Motor neuron (in vitro differentiated cells): Measurements from ENCODE around the gene TTF2. TPM values are rescaled to one million over a fixed set of nuclear protein-coding genes. Genes with fewer than 3 reads are reported as not detected.
A peak's percentile ranks its signal among the peaks of the same experiment; 100 is the strongest.

Experiments used
- ATAC-seq, 8 experiments: fragments of 200-7000 bp; cut with Tn5 transposase; replicated peaks in 6 of 8; 2 replicates each; pipeline ENCODE4 v1.8.0; 2021; ENCODE audit warnings: mild to moderate bottlenecking in 8 of 8, moderate library complexity in 8 of 8
- H3K27ac ChIP-seq, 2 donors: fragments of 250-450 bp; sonication (Bioruptor Pico); 2 replicates each; pipeline ENCODE4 v1.9.0; 2021; ENCODE audit warnings: antibody characterized with exemption in 2 of 2, mild to moderate bottlenecking in 2 of 2, moderate library complexity in 1 of 2
- H3K4me1 ChIP-seq, 2 donors: fragments of 250-450 bp; sonication (Bioruptor Pico); replicated peaks in 1 of 2; 2 replicates each; pipeline ENCODE4 v1.6.1; 2021; ENCODE audit warnings: antibody characterized with exemption in 2 of 2, mild to moderate bottlenecking in 2 of 2, moderate library complexity in 1 of 2
- H3K4me3 ChIP-seq, 5 donors: fragments of 250-450 bp; sonication (Bioruptor Pico); 2 replicates each; pipeline ENCODE4 v1.9.0; 2021; ENCODE audit warnings: antibody characterized with exemption in 5 of 5, mild to moderate bottlenecking in 5 of 5, moderate library complexity in 4 of 5
- WGBS, 10 experiments: fragments of 450-650 bp; shearing (Covaris generic); methylation state at CpG; one replicate each; pipeline ENCODE4 v1.0.0; 2022; 5-methylcytosine and 5-hydroxymethylcytosine counted together
- in situ Hi-C, 9 experiments: fragments of 400-800 bp; cut with MboI; loops; one replicate each; pipeline ENCODE4 v1.15.0; 2021; ENCODE audit warnings: low sequenced_read_pairs in 9 of 9, low pct_unique_long_range_greater_than_20kb in 2 of 9; ENCODE audit not compliant: unreplicated experiment in 9 of 9
- total RNA-seq, 8 experiments: library from RNA; unstranded; fragments of 300-600 nt; gene quantifications; 2 replicates each; pipeline versions ENCODE4 v1.2.3 to v1.2.4, GENCODE V29; 2022

Gene TTF2
- 10 to 100 TPM in 4 of 8 experiments, 1 to 10 TPM in 4; 5.4 to 48.7 (median 10.6) TPM for total RNA-seq

DNA sequence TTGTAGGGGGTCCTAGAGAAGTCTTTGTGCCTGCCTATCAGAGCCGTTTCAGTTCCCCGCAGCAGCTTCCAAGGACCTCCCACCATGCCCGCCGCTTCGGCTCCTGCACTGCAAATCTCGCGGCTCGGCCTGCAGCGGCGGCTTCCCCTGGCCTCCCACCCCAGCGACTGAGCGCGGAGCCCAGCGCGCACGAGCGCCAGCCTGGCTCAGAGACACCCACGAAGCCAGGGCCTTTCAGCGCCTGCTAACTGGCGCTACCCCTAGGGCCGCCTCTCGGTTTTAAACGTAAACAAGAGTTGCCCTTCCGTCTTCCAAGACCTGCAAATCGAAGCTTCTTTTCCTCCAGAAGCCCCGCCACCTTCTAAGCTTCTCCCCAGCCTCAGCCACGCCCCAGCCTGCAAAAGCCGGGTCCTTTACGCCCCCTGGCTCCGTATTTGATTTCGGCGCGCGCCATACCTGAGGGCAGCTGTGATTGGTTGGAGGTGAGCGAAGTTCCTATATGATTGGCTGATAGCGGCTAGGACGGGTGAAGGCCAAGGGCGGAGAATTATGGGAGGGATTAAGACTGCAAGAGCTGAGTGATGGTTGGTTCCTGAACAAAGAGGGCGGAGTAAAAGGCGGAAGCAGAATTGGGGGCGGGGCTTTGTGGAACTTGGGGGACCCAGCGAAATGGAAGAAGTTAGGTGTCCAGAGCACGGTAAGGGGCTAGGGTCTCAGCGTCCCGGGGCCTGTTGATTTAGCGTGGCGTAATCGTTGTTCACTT is at the start of gene TTF2:
TTF2 (plus strand) TSS at position 649 of the 763 bp plus-strand sequence; CDS start at position 670, 21 bp downstream.
- Histone ChIP-seq H3K4me1 (peaks cover 3 to 4% of the 10 kb centered on the region in 2 donors), H3K4me3 (peak within 1 kb of the TSS; percentile 49 to 67 (median 66)), H3K27ac (no peak within 1 kb of the TSS)
- in situ Hi-C loops = loop anchor here (10.0 to 25.0 kb wide), 8 partner anchors 225 to 923 kb away; partner anchors contain the start of gene CD58 (in 3 of the 9)
- 0 to 1% (median 0%) methylated on average over 1 to 35 of the region's 48 CpGs; no CpG with 5 or more reads in 2 of the 10 experiments for WGBS, 10 experiments
- peak; percentile 95 to 99 (median 99) for ATAC-seq

- in situ Hi-C loops = no loop called here
- Histone ChIP-seq H3K27ac (no peak overlapping the region), H3K4me3 (no peak overlapping the region), H3K4me1 (peaks cover 0 to 2% of the 10 kb centered on the region in 2 donors)
- no peak for ATAC-seq
- 80 to 100% (median 100%) methylated on average over 1 to 3 of the region's 3 CpGs; no CpG with 5 or more reads in 1 of the 10 experiments for WGBS, 10 experiments
These were observed 48.8 kb upstream of the TTF2 start for GRCh38 chr1:117011334-117011733.

GRCh38 chr1:117013309-117013858 is 46.7 kb upstream of the TTF2 start:
- H3K4me1 ChIP-seq = peaks cover 0 to 2% of the 10 kb centered on the region in 2 donors
- in situ Hi-C loops = no loop called here
- ATAC-seq = peak in 1 of 8 experiments; percentile 82
- no peak overlapping the region for H3K4me3 ChIP-seq
- H3K27ac ChIP-seq = no peak overlapping the region
- 83 to 100% (median 100%) methylated on average over 1 to 4 of the region's 5 CpGs; no CpG with 5 or more reads in 5 of the 10 experiments for WGBS, 10 experiments

DNA sequence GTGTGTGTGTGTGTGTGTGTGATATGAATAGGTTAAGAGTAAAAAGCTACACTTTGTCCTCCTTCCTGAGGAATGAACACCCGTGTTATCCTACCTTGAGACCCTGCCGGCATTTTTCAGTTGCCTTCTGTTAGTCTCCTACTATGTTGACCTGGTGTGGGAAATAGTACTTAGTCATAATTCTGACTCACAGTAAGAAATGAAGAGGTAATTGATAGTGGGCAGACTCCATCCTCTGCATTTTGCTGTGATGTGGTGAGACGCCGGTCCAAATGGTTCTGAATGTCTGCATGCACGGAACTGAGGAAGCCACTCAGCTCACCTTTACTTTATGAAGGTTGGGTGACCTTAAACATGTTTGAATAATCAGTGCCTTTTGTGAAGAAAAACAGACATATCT is 45.9 kb upstream of the TTF2 start:
- ATAC-seq = peak in 1 of 8 experiments; percentile 23
- in situ Hi-C loops = no loop called here
- 20 to 100% (median 93%) methylated on average over 1 to 5 of the region's 5 CpGs for WGBS, 10 experiments
- no peak overlapping the region for H3K27ac ChIP-seq
- no peak overlapping the region for H3K4me3 ChIP-seq
- H3K4me1 ChIP-seq = no peaks in the 10 kb centered on the region

- in situ Hi-C loops = no loop called here
- H3K4me3 ChIP-seq = no peak overlapping the region
- no peaks in the 10 kb centered on the region for H3K4me1 ChIP-seq
- 6 to 100% (median 85%) methylated on average over 2 to 3 of the region's 3 CpGs; no CpG with 5 or more reads in 2 of the 10 experiments for WGBS, 10 experiments
- no peak overlapping the region for H3K27ac ChIP-seq
- ATAC-seq = peak in 4 of 8 experiments; percentile 26 to 93 (median 82)
These were observed 44.4 kb upstream of the TTF2 start for GRCh38 chr1:117015724-117016123.

DNA sequence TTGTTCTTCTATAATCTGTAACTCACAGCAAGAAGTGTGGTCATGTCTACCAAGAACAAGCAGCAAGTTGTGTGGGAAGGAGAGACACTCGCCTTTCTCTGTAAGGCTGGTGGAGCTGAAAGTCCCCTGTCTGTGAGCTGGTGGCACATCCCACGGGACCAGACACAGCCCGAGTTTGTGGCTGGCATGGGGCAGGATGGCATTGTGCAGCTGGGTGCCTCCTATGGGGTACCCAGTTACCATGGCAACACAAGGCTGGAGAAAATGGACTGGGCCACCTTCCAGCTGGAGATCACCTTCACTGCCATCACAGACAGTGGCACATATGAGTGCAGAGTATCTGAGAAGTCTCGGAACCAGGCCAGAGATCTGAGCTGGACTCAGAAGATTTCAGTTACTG is 43.1 kb upstream of the TTF2 start:
- in situ Hi-C loops = no loop called here
- no peaks in the 10 kb centered on the region for H3K4me1 ChIP-seq
- ATAC-seq = no peak
- H3K27ac ChIP-seq = no peak overlapping the region
- no peak overlapping the region for H3K4me3 ChIP-seq
- WGBS, 10 experiments = 8 to 100% (median 96%) methylated on average over 1 to 4 of the region's 4 CpGs; no CpG with 5 or more reads in 5 of the 10 experiments

- in situ Hi-C loops = no loop called here
- no peak overlapping the region for H3K27ac ChIP-seq
- WGBS, 10 experiments = 7 to 100% (median 39%) methylated on average over 1 to 3 of the region's 3 CpGs; no CpG with 5 or more reads in 3 of the 10 experiments
- peak in 2 of 8 experiments; percentile 30 to 61 for ATAC-seq
- no peak overlapping the region for H3K4me3 ChIP-seq
- no peaks in the 10 kb centered on the region for H3K4me1 ChIP-seq
These were observed 42.5 kb upstream of the TTF2 start for GRCh38 chr1:117017648-117018047.

- Histone ChIP-seq H3K4me1 (no peaks in the 10 kb centered on the region), H3K4me3 (no peak overlapping the region), H3K27ac (no peak overlapping the region)
- no peak for ATAC-seq
- in situ Hi-C loops = no loop called here
- 29 to 71% (median 56%) methylated on average over 1 of the region's 1 CpG; no CpG with 5 or more reads in 5 of the 10 experiments for WGBS, 10 experiments
These were observed 39.5 kb upstream of the TTF2 start for GRCh38 chr1:117020526-117021156.

DNA sequence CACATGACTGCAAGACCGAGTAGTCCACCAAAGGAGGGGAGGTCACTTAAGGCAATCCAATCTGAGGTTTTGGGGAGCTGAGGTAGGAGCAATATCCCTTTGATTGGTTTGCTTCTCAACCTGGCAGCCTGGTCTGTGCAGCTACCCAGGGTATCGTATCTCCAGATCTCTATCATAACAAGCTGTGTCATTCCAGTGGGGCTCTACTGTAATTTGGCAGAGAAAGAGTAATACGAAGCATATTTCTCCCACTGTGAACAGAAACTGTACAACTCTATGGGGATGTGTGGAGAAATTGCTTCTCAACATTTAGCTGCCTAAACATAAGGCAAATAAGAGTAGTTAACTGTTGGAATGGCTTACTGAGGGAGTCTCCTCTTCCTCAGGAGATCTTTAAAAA is 38.0 kb upstream of the TTF2 start:
- ATAC-seq = no peak
- Histone ChIP-seq H3K27ac (no peak overlapping the region), H3K4me1 (no peaks in the 10 kb centered on the region), H3K4me3 (no peak overlapping the region)
- WGBS, 10 experiments = 40 to 100% (median 78%) methylated on average over 1 to 3 of the region's 3 CpGs; no CpG with 5 or more reads in 3 of the 10 experiments
- in situ Hi-C loops = no loop called here

GRCh38 chr1:117025568-117025967 is 34.6 kb upstream of the TTF2 start:
- no peak for ATAC-seq
- Histone ChIP-seq H3K4me3 (no peak overlapping the region), H3K27ac (no peak overlapping the region), H3K4me1 (no peaks in the 10 kb centered on the region)
- 60 to 98% (median 96%) methylated on average over 1 to 7 of the region's 7 CpGs; no CpG with 5 or more reads in 4 of the 10 experiments for WGBS, 10 experiments
- in situ Hi-C loops = loop anchor here in 3 of 9 experiments (25.0 kb wide), 2 partner anchors 288 to 438 kb away; no protein-coding TSS in a partner anchor

- Histone ChIP-seq H3K4me3 (no peak overlapping the region), H3K27ac (no peak overlapping the region), H3K4me1 (no peaks in the 10 kb centered on the region)
- ATAC-seq = no peak
- in situ Hi-C loops = loop anchor here in 3 of 9 experiments (25.0 kb wide), 2 partner anchors 289 to 439 kb away; no protein-coding TSS in a partner anchor
- WGBS, 10 experiments = 58 to 100% (median 95%) methylated on average over 1 to 6 of the region's 6 CpGs
These were observed 33.8 kb upstream of the TTF2 start for GRCh38 chr1:117026361-117026760.

DNA sequence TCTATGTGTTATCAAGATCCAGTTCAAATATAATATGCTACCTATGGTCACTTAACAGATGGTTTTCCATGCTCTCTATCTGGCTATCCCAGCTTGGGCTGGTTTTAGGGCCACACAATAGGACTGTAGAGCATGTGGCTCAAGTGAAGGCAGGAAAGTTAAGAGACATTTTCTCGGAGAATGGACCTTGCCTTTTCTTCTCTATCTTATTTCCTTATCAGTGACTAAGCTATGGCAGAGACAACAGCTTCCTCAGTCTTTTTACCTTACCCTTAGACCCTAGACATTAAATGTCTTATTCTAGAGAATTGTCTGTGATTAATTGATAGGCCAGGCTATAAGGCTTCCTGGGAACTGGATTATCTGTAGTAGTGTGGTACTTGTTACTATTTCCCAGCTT is 30.4 kb upstream of the TTF2 start:
- in situ Hi-C loops = loop anchor here in 3 of 9 experiments (25.0 kb wide), 2 partner anchors 292 to 442 kb away; no protein-coding TSS in a partner anchor
- 80 to 100% (median 91%) methylated on average over 1 of the region's 1 CpG; no CpG with 5 or more reads in 3 of the 10 experiments for WGBS, 10 experiments
- H3K4me1 ChIP-seq = peaks cover 15 to 17% of the 10 kb centered on the region in 2 donors
- H3K4me3 ChIP-seq = no peak overlapping the region
- H3K27ac ChIP-seq = no peak overlapping the region
- ATAC-seq = no peak
